CD4-positive, alpha-beta T cell treated with Interferon gamma for 1 hour (primary cell): ENCODE data around the gene CLEC18A.
"Not testable (repeated sequence)": the region's sequence is repeated elsewhere in the genome, so short reads cannot be mapped to it uniquely, and the experiment has no call there.

ENCODE experiments used
- DNase-seq: peaks from one replicate; pipeline ENCODE4 v3.0.0-alpha.2; 2020

Gene CLEC18A

GRCh38 chr16:69951017-69951671 is at the start of gene CLEC18A:
CLEC18A (plus strand) TSS chr16:69951334; CDS start chr16:69951367, 33 bp downstream.
- DNase-seq, result not testable (repeated sequence)

- no peak for DNase-seq
Observed at GRCh38 chr16:69903865-69904415, 47.2 kb upstream of the CLEC18A start.

- DNase-seq, result no peak
Observed at GRCh38 chr16:69904495-69905170, 46.5 kb upstream of the CLEC18A start.

- DNase-seq, result no peak
Observed at GRCh38 chr16:69905171-69905555, 46.0 kb upstream of the CLEC18A start.

- DNase-seq, result no peak
Observed at GRCh38 chr16:69906838-69907401, 44.2 kb upstream of the CLEC18A start.

GRCh38 chr16:69909043-69909442 is 42.1 kb upstream of the CLEC18A start:
- DNase-seq, result no peak

GRCh38 chr16:69909760-69910159 is 41.4 kb upstream of the CLEC18A start:
- DNase-seq, result no peak

GRCh38 chr16:69910964-69911363 is 40.2 kb upstream of the CLEC18A start:
- no peak for DNase-seq

- DNase-seq, result no peak
Observed at GRCh38 chr16:69916462-69916861, 34.7 kb upstream of the CLEC18A start.

GRCh38 chr16:69917311-69917710 is 33.8 kb upstream of the CLEC18A start:
- no peak for DNase-seq

- no peak for DNase-seq
Observed at GRCh38 chr16:69917739-69918138, 33.4 kb upstream of the CLEC18A start.

- no peak for DNase-seq
Observed at GRCh38 chr16:69918241-69918640, 32.9 kb upstream of the CLEC18A start.

GRCh38 chr16:69921127-69921526 is 30.0 kb upstream of the CLEC18A start:
- no peak for DNase-seq

- no peak for DNase-seq
Observed at GRCh38 chr16:69922200-69922599, 28.9 kb upstream of the CLEC18A start.

- DNase-seq, result no peak
Observed at GRCh38 chr16:69924041-69924775, 26.9 kb upstream of the CLEC18A start.

- DNase-seq, result no peak
Observed at GRCh38 chr16:69924777-69925191, 26.4 kb upstream of the CLEC18A start.

GRCh38 chr16:69925311-69925710 is 25.8 kb upstream of the CLEC18A start:
- no peak for DNase-seq

- no peak for DNase-seq
Observed at GRCh38 chr16:69926241-69926640, 24.9 kb upstream of the CLEC18A start.

GRCh38 chr16:69927056-69927757 is 23.9 kb upstream of the CLEC18A start:
- no peak for DNase-seq

- no peak for DNase-seq
Observed at GRCh38 chr16:69928856-69929400, 22.2 kb upstream of the CLEC18A start.

GRCh38 chr16:69929480-69929879 is 21.7 kb upstream of the CLEC18A start:
- DNase-seq, result no peak

GRCh38 chr16:69930117-69930776 is 20.9 kb upstream of the CLEC18A start:
- DNase-seq, result peak; percentile 18
